Loucy (cell line): Measurements from ENCODE around the gene GABBR2.

Experiments
- H2AFZ ChIP-seq: fragments of 200-600 bp; sonication (generic); 2 replicates; pipeline ENCODE4 v1.6.0; 2016; ENCODE audit warnings: antibody characterized with exemption, mild to moderate bottlenecking, low read length, moderate library complexity
- H3F3A ChIP-seq: fragments of 200-600 bp; 2 replicates; pipeline ENCODE4 v1.6.0; 2016; ENCODE audit warnings: antibody characterized with exemption, low read depth, mild to moderate bottlenecking
- H3K27me3 ChIP-seq: fragments of 200-600 bp; sonication (generic); 2 replicates; pipeline ENCODE4 v1.6.1; 2014; ENCODE audit warnings: low read length, mild to moderate bottlenecking; ENCODE audit not compliant: insufficient read depth, poor library complexity, severe bottlenecking
- H3K36me3 ChIP-seq: fragments of 200-600 bp; sonication (generic); 2 replicates; pipeline ENCODE4 v1.6.1; 2016; ENCODE audit warnings: low read length; ENCODE audit not compliant: insufficient read depth
- H3K4me1 ChIP-seq: fragments of 200-600 bp; sonication (generic); 2 replicates; pipeline ENCODE4 v1.5.1; 2014; ENCODE audit warnings: low read length, mild to moderate bottlenecking; ENCODE audit not compliant: insufficient read depth, poor library complexity, severe bottlenecking
- H3K4me2 ChIP-seq: fragments of 200-600 bp; sonication (generic); 2 replicates; pipeline ENCODE4 v1.6.0; 2014; ENCODE audit warnings: antibody characterized with exemption, low read length, low read depth, mild to moderate bottlenecking; ENCODE audit not compliant: poor library complexity, severe bottlenecking
- H3K4me3 ChIP-seq: fragments of 200-600 bp; sonication (generic); 2 replicates; pipeline ENCODE4 v1.5.1; 2014; ENCODE audit warnings: low read length, mild to moderate bottlenecking, mixed read lengths; ENCODE audit not compliant: poor library complexity, severe bottlenecking
- H3K79me2 ChIP-seq: fragments of 200-600 bp; sonication (generic); 2 replicates; pipeline ENCODE4 v1.6.1; 2014; ENCODE audit warnings: low read length; ENCODE audit not compliant: insufficient read depth
- H3K9ac ChIP-seq: fragments of 200-600 bp; sonication (generic); 2 replicates; pipeline ENCODE4 v1.6.0; 2014; ENCODE audit warnings: mild to moderate bottlenecking, low read depth, low read length, moderate library complexity; ENCODE audit not compliant: poor library complexity, severe bottlenecking
- H3K9me2 ChIP-seq: fragments of 200-600 bp; sonication (generic); replicated peaks from 2 replicates; pipeline ENCODE4 v1.6.1; 2016; ENCODE audit warnings: low read depth, low read length, mixed read lengths
- H3K9me3 ChIP-seq: fragments of 200-600 bp; sonication (generic); 2 replicates; pipeline ENCODE4 v1.6.1; 2014; ENCODE audit warnings: mild to moderate bottlenecking, antibody characterized with exemption, low read length, low read depth; ENCODE audit not compliant: insufficient read depth
- H4K20me1 ChIP-seq: fragments of 200-600 bp; sonication (generic); 2 replicates; pipeline ENCODE4 v1.6.0; 2014; ENCODE audit warnings: antibody characterized with exemption, low read length, mild to moderate bottlenecking; ENCODE audit not compliant: insufficient read depth, poor library complexity, severe bottlenecking
- EZH2phosphoT487 ChIP-seq: fragments of 200-600 bp; IDR thresholded peaks from 2 replicates; pipeline ENCODE4 v1.6.1; 2018; ENCODE audit warnings: antibody characterized with exemption, mild to moderate bottlenecking, moderate library complexity, borderline replicate concordance
- TF ChIP-seq, protein P1 (sequence below): fragments of 200-600 bp; sonication (generic); conservative IDR thresholded peaks from 2 replicates; pipeline ENCODE4 v1.5.1; 2014; ENCODE audit warnings: mild to moderate bottlenecking, antibody characterized with exemption, low read length

Gene GABBR2

GRCh38 chr9:98504298-98505282 is 204.1 kb downstream of the GABBR2 start:
- no peaks in the 10 kb centered on the region for H3K36me3 ChIP-seq
- no peak overlapping the region for H3K4me3 ChIP-seq
- H3K27me3 ChIP-seq = no peaks in the 10 kb centered on the region
- H4K20me1 ChIP-seq = no peaks in the 10 kb centered on the region
- no peak overlapping the region for H3K9ac ChIP-seq
- H3K9me3 ChIP-seq = no peaks in the 10 kb centered on the region
- H3K79me2 ChIP-seq = no peaks in the 10 kb centered on the region
- no peak overlapping the region for H3K4me2 ChIP-seq
- no peaks in the 10 kb centered on the region for H3K4me1 ChIP-seq
- H3K9me2 ChIP-seq = no peaks in the 10 kb centered on the region
- TF ChIP-seq EZH2phosphoT487 = no peak
- TF ChIP-seq, protein P1, sequence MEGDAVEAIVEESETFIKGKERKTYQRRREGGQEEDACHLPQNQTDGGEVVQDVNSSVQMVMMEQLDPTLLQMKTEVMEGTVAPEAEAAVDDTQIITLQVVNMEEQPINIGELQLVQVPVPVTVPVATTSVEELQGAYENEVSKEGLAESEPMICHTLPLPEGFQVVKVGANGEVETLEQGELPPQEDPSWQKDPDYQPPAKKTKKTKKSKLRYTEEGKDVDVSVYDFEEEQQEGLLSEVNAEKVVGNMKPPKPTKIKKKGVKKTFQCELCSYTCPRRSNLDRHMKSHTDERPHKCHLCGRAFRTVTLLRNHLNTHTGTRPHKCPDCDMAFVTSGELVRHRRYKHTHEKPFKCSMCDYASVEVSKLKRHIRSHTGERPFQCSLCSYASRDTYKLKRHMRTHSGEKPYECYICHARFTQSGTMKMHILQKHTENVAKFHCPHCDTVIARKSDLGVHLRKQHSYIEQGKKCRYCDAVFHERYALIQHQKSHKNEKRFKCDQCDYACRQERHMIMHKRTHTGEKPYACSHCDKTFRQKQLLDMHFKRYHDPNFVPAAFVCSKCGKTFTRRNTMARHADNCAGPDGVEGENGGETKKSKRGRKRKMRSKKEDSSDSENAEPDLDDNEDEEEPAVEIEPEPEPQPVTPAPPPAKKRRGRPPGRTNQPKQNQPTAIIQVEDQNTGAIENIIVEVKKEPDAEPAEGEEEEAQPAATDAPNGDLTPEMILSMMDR = no peak
- no peaks in the 10 kb centered on the region for H3F3A ChIP-seq
- no peak overlapping the region for H2AFZ ChIP-seq

- TF ChIP-seq EZH2phosphoT487 = no peak
- TF ChIP-seq, protein P1 = no peak
- no peaks in the 10 kb centered on the region for H4K20me1 ChIP-seq
- no peak overlapping the region for H3K9ac ChIP-seq
- H3K9me2 ChIP-seq = no peaks in the 10 kb centered on the region
- H3K4me1 ChIP-seq = no peaks in the 10 kb centered on the region
- no peak overlapping the region for H3K4me2 ChIP-seq
- no peaks in the 10 kb centered on the region for H3K36me3 ChIP-seq
- H3F3A ChIP-seq = no peaks in the 10 kb centered on the region
- H3K79me2 ChIP-seq = no peaks in the 10 kb centered on the region
- H3K4me3 ChIP-seq = no peak overlapping the region
- H3K9me3 ChIP-seq = no peaks in the 10 kb centered on the region
- no peak overlapping the region for H2AFZ ChIP-seq
- no peaks in the 10 kb centered on the region for H3K27me3 ChIP-seq
Observed at GRCh38 chr9:98503867-98504266, 204.9 kb downstream of the GABBR2 start.

DNA sequence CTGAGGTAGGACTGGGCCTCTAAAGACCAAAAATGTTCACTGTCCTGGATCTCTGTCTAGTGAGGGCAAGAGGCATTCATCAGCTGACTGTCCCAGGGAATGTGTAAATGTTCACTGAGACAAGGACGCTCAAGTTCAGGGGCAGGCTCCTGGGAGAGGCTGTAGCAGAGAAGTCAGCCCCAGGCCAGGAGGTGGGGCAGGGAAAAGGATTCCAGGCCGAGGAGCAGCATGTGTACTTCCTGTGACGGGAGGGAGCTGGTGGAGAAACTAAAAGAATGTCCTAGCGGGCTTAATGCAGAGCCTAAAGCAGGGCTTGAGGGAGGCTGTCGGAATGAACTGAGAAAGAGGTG is 205.8 kb downstream of the GABBR2 start:
- H3K36me3 ChIP-seq = no peaks in the 10 kb centered on the region
- no peak overlapping the region for H3K4me3 ChIP-seq
- H3K4me2 ChIP-seq = no peak overlapping the region
- no peaks in the 10 kb centered on the region for H4K20me1 ChIP-seq
- H3K9me3 ChIP-seq = no peaks in the 10 kb centered on the region
- H3F3A ChIP-seq = no peaks in the 10 kb centered on the region
- no peaks in the 10 kb centered on the region for H3K4me1 ChIP-seq
- no peak overlapping the region for H2AFZ ChIP-seq
- no peak for TF ChIP-seq EZH2phosphoT487
- TF ChIP-seq, protein P1 = no peak
- no peaks in the 10 kb centered on the region for H3K79me2 ChIP-seq
- H3K27me3 ChIP-seq = no peaks in the 10 kb centered on the region
- H3K9ac ChIP-seq = no peak overlapping the region
- H3K9me2 ChIP-seq = no peaks in the 10 kb centered on the region
